ENCODE measurements around the gene NAT8L. TPM values are rescaled to one million over a fixed set of nuclear protein-coding genes. Genes with fewer than 3 reads are reported as not detected.

NAT8L gene
- total RNA-seq, 1 experiment from 2014 or later, result 16.6 TPM

- H3K4me1 ChIP-seq (ENCODE audit: control insufficient read depth, insufficient read depth, low read length), result no peaks in the 10 kb centered on the region; the same call in 1 of the 2 replicates
- DNase-seq (ENCODE audit: low read depth, low spot score) (no peak), ATAC-seq (no peak)
- TF ChIP-seq REST (IDR thresholded peaks at IDR 0.05; ENCODE audit: insufficient read depth in 1 of 2, low read depth in 2 of 2, low read length in 1 of 2) (no peak), TCF7L2 (IDR thresholded peaks at IDR 0.05; ENCODE audit: low read depth, low read length) (no peak), POLR2AphosphoS5 (IDR thresholded peaks at IDR 0.05; ENCODE audit: low read depth, low read length) (no peak), SIN3A (IDR thresholded peaks at IDR 0.05; ENCODE audit: borderline replicate concordance, insufficient read depth, low read depth, low read length) (no peak), CTCF (IDR thresholded peaks at IDR 0.05) (no peak)
- no peak overlapping the region for H3K27ac ChIP-seq (ENCODE audit: low read length)
- H3K27me3 ChIP-seq (ENCODE audit: control insufficient read depth, insufficient read depth, low read length), result no peaks in the 10 kb centered on the region
- BruUV-seq (replicated peaks), result no TSS peak
- no peaks in the 10 kb centered on the region for H3K36me3 ChIP-seq (ENCODE audit: control insufficient read depth, insufficient read depth, low read length)
- H3K4me3 ChIP-seq (ENCODE audit: low read depth in 2 of 2, low read length in 2 of 2), result no peak overlapping the region
- ChIA-PET CTCF (no interaction called here), POLR2A (no interaction called here)
- no peaks in the 10 kb centered on the region for H3K9me3 ChIP-seq (ENCODE audit: control insufficient read depth, insufficient read depth, low read depth, low read length)
- intact Hi-C loops (cut with micrococcal nuclease; ENCODE audit: unreplicated experiment), result no loop called here
- in situ Hi-C loops (cut with HindIII; ENCODE audit: low pct_unique_long_range_greater_than_20kb, low sequenced_read_pairs), result no loop called here
These were observed 9.3 kb upstream of the NAT8L start for GRCh38 chr4:2049811-2050210.

- TF ChIP-seq SIN3A (IDR thresholded peaks at IDR 0.05; ENCODE audit: borderline replicate concordance, insufficient read depth, low read depth, low read length), result no peak
- Histone ChIP-seq H3K27me3 (ENCODE audit: control insufficient read depth, insufficient read depth, low read length) (no peaks in the 10 kb centered on the region), H3K27ac (ENCODE audit: low read length) (no peak overlapping the region), H3K4me1 (ENCODE audit: control insufficient read depth, insufficient read depth, low read length) (no peaks in the 10 kb centered on the region), H3K36me3 (ENCODE audit: control insufficient read depth, insufficient read depth, low read length) (no peaks in the 10 kb centered on the region), H3K9me3 (ENCODE audit: control insufficient read depth, insufficient read depth, low read depth, low read length) (no peaks in the 10 kb centered on the region), H3K4me3 (ENCODE audit: low read depth in 2 of 2, low read length in 2 of 2) (no peak overlapping the region)
- in situ Hi-C loops (cut with HindIII; ENCODE audit: low pct_unique_long_range_greater_than_20kb, low sequenced_read_pairs), result no loop called here
- CTCF ChIA-PET, result no interaction called here
- no peak for DNase-seq (ENCODE audit: low read depth, low spot score)
- ATAC-seq, result no peak
- intact Hi-C loops (cut with micrococcal nuclease; ENCODE audit: unreplicated experiment), result no loop called here
- POLR2A ChIA-PET, result no interaction called here
- BruUV-seq (replicated peaks), result no TSS peak
These were observed 8.0 kb upstream of the NAT8L start for GRCh38 chr4:2051086-2051485.

GRCh38 chr4:2054217-2054616, 4.9 kb upstream of the NAT8L start:
- ATAC-seq, result no peak
- Histone ChIP-seq H3K27me3 (ENCODE audit: control insufficient read depth, insufficient read depth, low read length) (no peaks in the 10 kb centered on the region), H3K4me1 (ENCODE audit: control insufficient read depth, insufficient read depth, low read length) (no peaks in the 10 kb centered on the region), H3K4me3 (ENCODE audit: low read depth in 2 of 2, low read length in 2 of 2) (no peak overlapping the region), H3K9me3 (ENCODE audit: control insufficient read depth, insufficient read depth, low read depth, low read length) (no peaks in the 10 kb centered on the region), H3K27ac (ENCODE audit: low read length) (no peak overlapping the region), H3K36me3 (ENCODE audit: control insufficient read depth, insufficient read depth, low read length) (no peaks in the 10 kb centered on the region)
- POLR2A ChIA-PET, result no interaction called here
- TF ChIP-seq SIN3A (IDR thresholded peaks at IDR 0.05; ENCODE audit: borderline replicate concordance, insufficient read depth, low read depth, low read length) (no peak), POLR2AphosphoS5 (IDR thresholded peaks at IDR 0.05; ENCODE audit: low read depth, low read length) (no peak), CTCF (IDR thresholded peaks at IDR 0.05) (no peak), TCF7L2 (IDR thresholded peaks at IDR 0.05; ENCODE audit: low read depth, low read length) (no peak), REST (IDR thresholded peaks at IDR 0.05; ENCODE audit: insufficient read depth in 1 of 2, low read depth in 2 of 2, low read length in 1 of 2) (no peak)
- in situ Hi-C loops (cut with HindIII; ENCODE audit: low pct_unique_long_range_greater_than_20kb, low sequenced_read_pairs) (no loop called here), intact Hi-C loops (cut with micrococcal nuclease; ENCODE audit: unreplicated experiment) (no loop called here)
- CTCF ChIA-PET, result no interaction called here
- BruUV-seq (replicated peaks), result no TSS peak
- DNase-seq (ENCODE audit: low read depth, low spot score), result no peak

Data from Panc1 (cell line).